GM19372 (cell line): ENCODE results near the gene FAM222B.
A peak's percentile ranks its signal among the peaks of the same experiment; 100 is the strongest.

Experiments
- ATAC-seq: cut with Tn5 transposase; IDR thresholded peaks from one replicate; pipeline ENCODE4 v1.9.1; 2021; ENCODE audit warnings: mild to moderate bottlenecking, low read depth, moderate library complexity; ENCODE audit not compliant: unreplicated experiment

The FAM222B gene

GRCh38 chr17:28717578-28718332 lies 124.8 kb downstream of the FAM222B start, which contains the start of gene RAB34:
TSS of gene RAB34 (minus strand) at chr17:28717868. CDS start at chr17:28717266, 602 bp downstream.
- ATAC-seq, result no peak

GRCh38 chr17:28716740-28717577 lies 125.6 kb downstream of the FAM222B start:
- ATAC-seq, result no peak

GRCh38 chr17:28715217-28715616 lies 127.4 kb downstream of the FAM222B start:
- ATAC-seq, result no peak

- ATAC-seq, result no peak
These were observed 128.3 kb downstream of the FAM222B start for GRCh38 chr17:28714281-28714680.

GRCh38 chr17:28712705-28713415 lies 129.7 kb downstream of the FAM222B start:
- no peak for ATAC-seq

- no peak for ATAC-seq
These were observed 130.4 kb downstream of the FAM222B start for GRCh38 chr17:28712032-28712704.

GRCh38 chr17:28711723-28712031 lies 130.9 kb downstream of the FAM222B start, which contains the start of gene PROCA1:
TSS of gene PROCA1 (minus strand) at chr17:28711888. CDS start at chr17:28711660, 228 bp downstream.
- ATAC-seq, result peak; percentile 33

GRCh38 chr17:28710861-28711722 lies 131.5 kb downstream of the FAM222B start:
- peak; percentile 91 for ATAC-seq

GRCh38 chr17:28707339-28707720 lies 135.3 kb downstream of the FAM222B start:
- no peak for ATAC-seq

- ATAC-seq, result no peak
These were observed 135.9 kb downstream of the FAM222B start for GRCh38 chr17:28706471-28707338.
